ENCODE results near the gene TEAD3.
A peak's percentile ranks its signal among the peaks of the same experiment; 100 is the strongest.

Gene TEAD3

DNA sequence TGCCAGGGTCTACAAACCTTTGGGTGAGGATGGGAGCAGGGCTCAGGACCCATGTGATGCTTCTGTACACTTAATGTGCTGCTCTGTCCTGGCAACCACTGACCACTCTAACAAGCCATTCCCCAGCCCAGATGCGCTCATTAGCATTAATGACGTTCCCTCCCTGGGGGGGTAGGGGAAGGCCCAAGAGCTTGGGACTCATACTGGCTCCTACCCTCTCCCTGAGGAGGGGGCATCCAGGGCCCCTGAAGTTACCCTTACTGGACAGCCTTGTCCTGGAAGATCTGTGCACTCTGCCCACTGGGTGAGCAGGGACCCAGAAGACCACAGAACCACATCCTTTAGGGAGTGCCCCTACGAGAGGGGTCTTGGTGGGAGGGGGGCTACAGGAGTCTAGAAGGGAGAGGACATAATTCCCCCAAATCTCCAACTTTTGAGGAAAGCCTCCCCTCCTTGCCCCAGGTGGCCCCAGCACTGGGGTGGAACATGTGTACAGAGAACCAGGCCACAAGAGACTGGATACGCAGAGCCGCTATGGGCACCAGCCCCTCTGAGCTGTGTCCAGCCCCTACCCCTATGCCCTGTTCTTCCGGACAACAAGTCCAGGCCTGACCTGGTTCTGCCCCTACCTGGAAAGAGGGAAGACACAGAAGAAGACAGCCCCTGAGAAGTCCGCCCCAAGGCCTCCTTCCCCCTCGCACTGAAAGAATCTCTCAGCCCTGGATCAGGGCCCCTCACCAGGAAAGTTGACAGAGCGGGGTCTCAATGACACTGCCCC, 1.4 kb downstream of the TEAD3 start:
- intact Hi-C loops (cut with DNase I) = no loop called here
- no peak for DNase-seq

DNA sequence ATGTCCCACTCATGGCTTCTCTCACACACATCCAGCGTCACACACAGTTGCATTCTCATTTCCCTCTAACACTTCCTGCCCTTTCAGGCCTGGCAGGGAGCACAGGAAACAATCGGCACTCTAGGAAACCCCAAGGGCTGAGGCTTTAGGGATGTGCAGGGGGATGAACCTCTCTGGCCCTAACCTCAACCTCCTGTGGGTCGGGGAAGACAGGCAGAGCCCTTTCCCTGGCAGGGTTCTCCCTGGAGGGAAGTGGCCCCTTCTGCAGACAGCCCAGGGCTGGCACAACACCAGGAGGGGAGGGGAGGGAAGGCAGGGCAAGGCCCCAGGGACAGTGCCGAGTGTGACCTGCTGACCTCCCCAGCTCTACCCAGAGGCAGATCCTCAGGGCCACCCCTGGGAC, 2.7 kb downstream of the TEAD3 start:
- peak in 2 of 42 donors; percentile 6 to 26 for DNase-seq
- intact Hi-C loops (cut with DNase I) = no loop called here

- intact Hi-C loops (cut with DNase I) = no loop called here
- no peak for DNase-seq
These were observed 3.4 kb downstream of the TEAD3 start for GRCh38 chr6:35493307-35493983.

- no peak for DNase-seq
- intact Hi-C loops (cut with DNase I) = no loop called here
These were observed 4.0 kb downstream of the TEAD3 start for GRCh38 chr6:35492974-35493284.

GRCh38 chr6:35492258-35492973, 4.5 kb downstream of the TEAD3 start:
- intact Hi-C loops (cut with DNase I) = no loop called here
- DNase-seq = no peak

DNA sequence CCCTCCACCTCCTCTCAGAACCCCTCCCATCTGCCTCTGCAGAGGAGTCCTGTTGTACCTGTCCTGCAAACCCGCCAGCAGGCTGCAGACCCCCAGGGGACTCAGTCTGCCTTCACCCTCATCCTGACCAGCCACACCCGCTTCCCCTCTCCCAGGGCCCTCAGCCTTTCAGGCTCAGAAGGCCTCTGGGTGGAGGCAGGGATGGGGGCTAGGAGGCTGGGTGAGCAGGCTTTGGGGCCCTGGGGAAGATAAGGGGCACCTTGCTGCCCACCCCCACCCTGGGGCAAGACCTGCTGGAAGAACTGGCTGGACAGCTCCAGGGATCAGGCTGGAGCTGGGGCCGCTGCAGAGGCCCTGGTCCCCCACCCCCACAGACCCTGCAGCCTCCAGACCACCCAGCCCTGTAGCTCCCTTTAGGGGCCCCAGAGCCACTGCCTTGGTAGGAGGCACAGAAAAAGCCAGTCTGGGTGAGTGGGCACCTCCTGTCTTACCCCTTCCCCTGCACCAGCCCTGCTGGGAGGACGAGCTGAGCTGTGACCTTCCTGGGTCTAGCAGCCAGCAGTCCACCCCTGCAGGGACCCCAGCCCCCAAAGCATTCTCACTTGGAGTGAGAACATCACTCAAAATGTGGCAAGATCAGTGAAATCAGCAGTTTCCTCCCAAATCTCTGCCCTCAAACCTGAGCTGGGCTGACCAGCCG, 5.2 kb downstream of the TEAD3 start:
- intact Hi-C loops (cut with DNase I) = no loop called here
- no peak for DNase-seq

DNA sequence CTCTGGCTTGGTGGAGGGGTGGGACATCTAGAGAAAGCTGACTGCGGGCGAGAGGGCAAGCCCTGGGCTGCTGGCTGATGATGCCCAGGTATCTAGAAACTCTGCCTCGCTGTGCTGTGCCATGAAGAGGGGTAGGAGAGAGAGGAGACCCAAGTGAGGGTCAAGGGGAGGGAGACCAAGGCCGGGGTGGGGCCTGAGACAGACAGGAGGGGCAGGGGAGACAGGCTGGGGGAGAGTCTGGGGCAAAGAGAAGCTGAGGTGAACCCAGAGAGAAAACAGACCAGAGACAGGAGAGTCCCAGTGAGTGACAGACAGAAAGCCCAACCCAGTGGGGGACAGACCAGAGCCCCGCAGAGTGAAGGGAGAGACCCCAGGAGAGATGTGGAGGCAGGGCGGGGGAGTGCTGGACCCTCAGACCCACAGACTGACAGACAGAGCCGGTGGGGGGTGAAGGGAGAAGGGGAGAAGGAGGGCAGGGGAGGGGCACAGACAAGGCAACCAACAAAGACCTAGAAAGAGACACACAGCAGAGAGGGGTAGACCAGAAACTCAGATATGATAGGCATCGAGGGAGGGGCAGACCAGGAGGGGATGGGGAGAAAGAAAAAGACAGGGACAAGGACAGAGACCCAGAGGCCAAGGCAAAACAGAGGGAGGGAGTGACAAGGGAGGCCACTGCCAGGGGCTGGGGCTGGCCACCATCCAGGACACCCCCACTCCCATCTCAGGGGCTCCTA, 5.9 kb downstream of the TEAD3 start:
- intact Hi-C loops (cut with DNase I) = no loop called here
- no peak for DNase-seq

DNA sequence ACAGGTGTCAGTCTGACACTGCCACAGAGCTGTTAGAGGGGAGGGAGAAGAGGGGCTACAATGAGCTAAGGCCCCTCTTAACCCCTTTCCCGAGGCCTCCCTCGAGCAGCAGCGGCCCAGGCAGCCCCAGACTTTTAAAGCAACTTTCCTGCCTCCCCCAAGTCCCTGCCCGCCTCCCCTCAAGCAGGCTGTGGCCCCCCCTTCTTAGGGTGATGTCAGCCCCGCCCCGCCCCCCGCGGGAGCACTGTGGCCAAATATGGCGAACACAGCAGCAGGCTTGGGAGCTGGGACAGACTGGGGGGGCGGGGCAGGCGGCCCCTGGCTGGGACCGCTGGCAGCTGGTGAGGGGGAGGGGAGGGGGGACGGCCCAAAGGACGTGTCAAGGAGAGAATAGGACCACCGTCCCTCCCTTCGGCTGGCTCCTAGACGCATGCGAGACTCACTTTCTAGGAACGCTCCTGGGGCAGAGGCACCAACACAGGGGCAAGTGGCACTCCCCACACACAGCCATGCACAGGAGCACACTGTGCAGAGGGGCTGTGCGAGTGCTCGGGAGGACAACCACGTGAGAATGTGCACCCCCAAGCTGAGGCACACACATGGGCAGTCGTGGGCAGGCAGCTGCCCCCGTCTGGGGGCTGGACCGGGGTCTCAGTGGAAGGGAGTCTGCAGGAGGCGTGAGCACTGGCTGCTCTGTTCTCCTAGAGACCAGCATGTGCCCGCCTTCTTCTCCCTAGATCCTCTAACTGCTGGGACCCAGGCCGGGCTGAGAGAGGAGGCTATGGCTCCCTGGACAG, 6.7 kb downstream of the TEAD3 start:
- peak in 35 of 42 donors; percentile 25 to 74 (median 46) for DNase-seq
- intact Hi-C loops (cut with DNase I) = no loop called here

GRCh38 chr6:35489066-35489465, 7.8 kb downstream of the TEAD3 start:
- intact Hi-C loops (cut with DNase I) = no loop called here
- DNase-seq = no peak

- intact Hi-C loops (cut with DNase I) = no loop called here
- DNase-seq = no peak
These were observed 8.4 kb downstream of the TEAD3 start for GRCh38 chr6:35488517-35488862.

DNA sequence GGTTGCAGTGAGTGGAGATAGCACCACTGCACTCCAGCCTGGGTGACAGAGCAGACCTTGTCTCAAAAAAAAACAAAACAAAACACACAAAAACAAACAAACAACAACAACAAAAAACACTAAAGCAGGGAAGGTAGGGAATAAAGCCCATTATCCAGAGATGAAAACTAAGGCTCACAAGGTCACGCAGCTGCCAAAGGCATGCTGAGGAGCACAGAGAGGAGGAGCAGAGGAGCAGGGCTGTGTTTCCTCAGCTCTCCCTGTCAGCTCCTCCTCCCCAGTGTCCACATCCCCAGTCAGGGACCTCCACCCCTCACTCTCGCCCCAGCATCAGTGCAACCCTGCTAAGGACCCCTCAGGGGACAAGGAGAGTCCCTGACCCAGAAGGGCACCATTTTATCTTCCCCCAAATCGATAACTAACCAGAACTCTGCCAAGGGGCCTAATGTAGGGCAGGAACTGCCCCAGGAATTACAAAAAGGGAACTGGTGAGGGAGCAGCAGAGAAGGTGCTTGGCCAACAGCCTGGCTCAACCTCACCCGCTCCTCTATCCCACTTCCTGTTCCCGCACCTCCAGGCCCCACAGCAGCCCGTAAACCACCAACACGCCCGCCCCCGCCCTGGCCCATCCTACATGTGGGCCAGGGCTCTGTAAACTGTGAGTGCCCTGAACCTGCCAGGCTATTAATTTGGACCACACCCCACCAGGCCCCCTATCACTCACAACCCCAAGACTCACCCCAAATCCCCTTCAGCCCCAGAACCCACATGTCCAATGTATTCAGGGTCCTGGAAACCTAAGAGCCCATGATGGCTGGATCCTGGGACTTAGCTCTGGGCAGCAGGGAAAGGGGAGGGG, 9.0 kb downstream of the TEAD3 start:
- DNase-seq = no peak
- intact Hi-C loops (cut with DNase I) = no loop called here

GRCh38 chr6:35486005-35486925, 10.6 kb downstream of the TEAD3 start:
- intact Hi-C loops (cut with DNase I) = no loop called here
- no peak for DNase-seq

DNA sequence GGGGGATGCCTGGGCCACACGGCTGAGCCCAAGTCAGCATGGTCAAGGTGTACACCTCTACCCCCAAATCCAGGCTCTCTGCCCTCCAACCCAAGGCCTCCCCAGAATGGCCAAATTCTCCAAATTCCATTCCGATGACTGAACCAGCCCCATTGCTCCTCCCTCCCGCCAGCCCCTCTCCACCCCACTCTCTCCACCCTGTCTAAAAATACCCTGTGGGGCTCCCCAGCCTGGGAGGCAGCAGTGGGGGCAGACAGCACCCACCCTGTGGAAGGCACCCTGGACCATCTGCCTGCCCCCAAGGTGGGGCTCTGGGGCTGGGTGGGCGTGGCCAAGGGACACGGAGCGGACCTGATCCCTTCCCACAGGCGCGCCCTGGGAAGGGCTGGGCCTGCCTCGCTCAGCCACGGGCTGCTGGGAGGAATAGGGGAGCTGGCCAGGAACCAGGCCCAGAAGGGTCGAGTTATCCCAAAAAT, 11.4 kb downstream of the TEAD3 start:
- no peak for DNase-seq
- intact Hi-C loops (cut with DNase I) = no loop called here

GRCh38 chr6:35484921-35485392, 11.9 kb downstream of the TEAD3 start:
- DNase-seq = no peak

DNA sequence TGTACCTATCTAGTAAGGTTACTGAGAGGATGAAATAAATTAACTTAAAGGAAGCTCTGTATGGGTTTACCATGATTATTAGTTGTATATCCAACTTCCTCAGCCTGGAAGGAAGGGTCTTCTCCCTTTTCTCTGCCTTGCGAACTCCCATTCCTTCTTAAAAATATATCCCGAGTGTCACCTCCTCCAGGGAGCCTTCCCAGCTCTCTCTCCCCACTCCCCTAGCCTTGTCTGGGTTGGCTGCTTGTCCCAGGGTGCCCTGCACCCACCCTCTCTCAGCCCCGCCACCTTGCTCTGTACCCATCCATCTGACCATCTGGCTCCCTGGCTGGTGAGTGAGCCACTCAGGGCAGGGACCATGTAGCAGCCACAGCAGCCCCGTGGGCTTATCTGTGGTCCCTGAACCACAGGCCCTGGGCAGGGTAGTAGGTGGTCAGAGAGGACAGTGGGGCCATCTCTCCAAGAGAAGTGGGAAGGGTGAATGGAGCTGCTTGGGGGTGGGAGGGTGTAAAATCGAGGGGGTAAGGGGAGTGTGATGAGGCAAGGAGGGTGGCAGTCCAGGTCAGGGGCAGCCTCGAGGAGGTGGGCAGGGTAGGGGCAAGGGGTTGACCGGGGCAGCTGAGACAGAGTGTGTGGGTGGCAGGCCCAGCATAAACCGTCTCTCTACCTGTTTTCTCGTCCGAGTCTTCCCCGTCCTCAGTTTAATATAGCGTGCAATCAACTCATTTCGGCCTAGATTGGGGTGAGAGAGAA, 12.8 kb downstream of the TEAD3 start:
- no peak for DNase-seq
- intact Hi-C loops (cut with DNase I) = no loop called here

More at GRCh38 chr6:35484921-35485392, 11.9 kb downstream of the TEAD3 start:
- intact Hi-C loops (cut with DNase I) = no loop called here

Data from head of caudate nucleus (tissue), 42 donors.